Measurements from ENCODE around the gene COX19.

COX19 gene

GRCh38 chr7:997404-998395 lies 22.4 kb upstream of the COX19 start:
- Histone ChIP-seq H3K4me3 (ENCODE audit: low read length) (no peak overlapping the region), H3K27me3 (replicated peaks; ENCODE audit: control insufficient read depth, insufficient read depth, low read length) (no peaks in the 10 kb centered on the region)

DNA sequence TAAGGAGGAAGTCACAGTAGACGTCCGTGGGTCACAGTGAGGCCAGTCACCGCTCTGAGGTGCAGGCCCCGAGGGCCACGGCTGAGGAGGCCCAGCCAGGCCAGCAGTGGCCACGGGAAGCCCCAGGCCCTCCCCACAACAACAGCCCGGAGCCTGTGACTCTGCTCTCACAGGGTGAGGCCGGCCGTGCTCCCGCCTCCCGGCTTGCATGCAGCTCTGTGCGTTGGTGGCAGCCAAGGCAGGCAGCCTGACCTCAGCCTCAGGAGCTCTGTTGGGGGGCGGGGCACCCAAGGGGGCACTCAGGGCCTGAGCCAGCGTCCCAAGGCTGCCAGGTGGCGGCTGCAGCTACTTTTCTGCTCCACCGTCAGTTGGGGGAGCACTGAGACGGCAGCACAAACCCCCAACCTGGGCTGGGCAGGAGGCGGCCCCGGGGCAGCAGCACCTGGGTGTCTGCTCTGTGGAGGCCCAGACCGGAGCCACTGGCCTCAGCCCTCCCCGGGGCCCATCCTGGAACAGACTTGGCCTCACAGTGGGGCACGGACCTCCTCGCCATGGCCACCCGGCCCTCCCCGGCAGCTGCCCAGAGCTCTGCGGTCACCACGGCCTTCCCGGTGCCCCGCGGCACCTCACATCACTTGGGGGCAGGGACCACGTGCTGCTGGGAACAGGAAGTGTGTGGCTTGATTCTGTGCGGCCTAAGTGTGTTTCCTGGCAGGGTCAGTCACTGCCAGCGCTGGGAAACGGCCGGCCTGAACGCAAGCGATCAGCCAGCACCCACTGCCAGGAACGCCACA lies 20.9 kb upstream of the COX19 start:
- no peak overlapping the region for H3K9ac ChIP-seq (ENCODE audit: low read length)
- no peaks in the 10 kb centered on the region for H3K9me3 ChIP-seq (ENCODE audit: control insufficient read depth, low read length)
- H3K4me1 ChIP-seq (ENCODE audit: control insufficient read depth, insufficient read depth, low read length) = no peaks in the 10 kb centered on the region
- H3K4me3 ChIP-seq (ENCODE audit: low read length) = no peak overlapping the region
- DNase-seq (ENCODE audit: low read depth) = no peak
- no peaks in the 10 kb centered on the region for H3K36me3 ChIP-seq (ENCODE audit: control insufficient read depth, insufficient read depth, low read length, severe bottlenecking)
- H3K27me3 ChIP-seq (replicated peaks; ENCODE audit: control insufficient read depth, insufficient read depth, low read length) = no peaks in the 10 kb centered on the region

More at GRCh38 chr7:997404-998395, 22.4 kb upstream of the COX19 start:
- Histone ChIP-seq H3K4me1 (ENCODE audit: control insufficient read depth, insufficient read depth, low read length) (no peaks in the 10 kb centered on the region), H3K36me3 (ENCODE audit: control insufficient read depth, insufficient read depth, low read length, severe bottlenecking) (no peaks in the 10 kb centered on the region), H3K9ac (ENCODE audit: low read length) (no peak overlapping the region), H3K9me3 (ENCODE audit: control insufficient read depth, low read length) (no peaks in the 10 kb centered on the region)
- DNase-seq (ENCODE audit: low read depth) = no peak

- no peak overlapping the region for H3K9ac ChIP-seq (ENCODE audit: low read length)
- H3K27me3 ChIP-seq (replicated peaks; ENCODE audit: control insufficient read depth, insufficient read depth, low read length) = peaks cover 1% of the 10 kb centered on the region
- DNase-seq (ENCODE audit: low read depth) = no peak
- H3K9me3 ChIP-seq (ENCODE audit: control insufficient read depth, low read length) = no peaks in the 10 kb centered on the region
- H3K36me3 ChIP-seq (ENCODE audit: control insufficient read depth, insufficient read depth, low read length, severe bottlenecking) = no peaks in the 10 kb centered on the region
- H3K4me1 ChIP-seq (ENCODE audit: control insufficient read depth, insufficient read depth, low read length) = no peaks in the 10 kb centered on the region
- no peak overlapping the region for H3K4me3 ChIP-seq (ENCODE audit: low read length)
Observed at GRCh38 chr7:995571-995970, 20.2 kb upstream of the COX19 start.

- H3K27me3 ChIP-seq (replicated peaks; ENCODE audit: control insufficient read depth, insufficient read depth, low read length) = peaks cover 3% of the 10 kb centered on the region
- H3K9me3 ChIP-seq (ENCODE audit: control insufficient read depth, low read length) = no peaks in the 10 kb centered on the region
- DNase-seq (ENCODE audit: low read depth) = no peak
- no peak overlapping the region for H3K9ac ChIP-seq (ENCODE audit: low read length)
- H3K4me3 ChIP-seq (ENCODE audit: low read length) = no peak overlapping the region
- H3K36me3 ChIP-seq (ENCODE audit: control insufficient read depth, insufficient read depth, low read length, severe bottlenecking) = no peaks in the 10 kb centered on the region
- no peaks in the 10 kb centered on the region for H3K4me1 ChIP-seq (ENCODE audit: control insufficient read depth, insufficient read depth, low read length)
Observed at GRCh38 chr7:994592-995308, 19.4 kb upstream of the COX19 start.

- Histone ChIP-seq H3K4me3 (ENCODE audit: low read length) (no peak overlapping the region), H3K36me3 (ENCODE audit: control insufficient read depth, insufficient read depth, low read length, severe bottlenecking) (no peaks in the 10 kb centered on the region), H3K27me3 (replicated peaks; ENCODE audit: control insufficient read depth, insufficient read depth, low read length) (peaks cover 3% of the 10 kb centered on the region), H3K9me3 (ENCODE audit: control insufficient read depth, low read length) (no peaks in the 10 kb centered on the region), H3K4me1 (ENCODE audit: control insufficient read depth, insufficient read depth, low read length) (no peaks in the 10 kb centered on the region), H3K9ac (ENCODE audit: low read length) (no peak overlapping the region)
- DNase-seq (ENCODE audit: low read depth) = peak; percentile 99
Observed at GRCh38 chr7:992709-993607, 17.6 kb upstream of the COX19 start.

DNA sequence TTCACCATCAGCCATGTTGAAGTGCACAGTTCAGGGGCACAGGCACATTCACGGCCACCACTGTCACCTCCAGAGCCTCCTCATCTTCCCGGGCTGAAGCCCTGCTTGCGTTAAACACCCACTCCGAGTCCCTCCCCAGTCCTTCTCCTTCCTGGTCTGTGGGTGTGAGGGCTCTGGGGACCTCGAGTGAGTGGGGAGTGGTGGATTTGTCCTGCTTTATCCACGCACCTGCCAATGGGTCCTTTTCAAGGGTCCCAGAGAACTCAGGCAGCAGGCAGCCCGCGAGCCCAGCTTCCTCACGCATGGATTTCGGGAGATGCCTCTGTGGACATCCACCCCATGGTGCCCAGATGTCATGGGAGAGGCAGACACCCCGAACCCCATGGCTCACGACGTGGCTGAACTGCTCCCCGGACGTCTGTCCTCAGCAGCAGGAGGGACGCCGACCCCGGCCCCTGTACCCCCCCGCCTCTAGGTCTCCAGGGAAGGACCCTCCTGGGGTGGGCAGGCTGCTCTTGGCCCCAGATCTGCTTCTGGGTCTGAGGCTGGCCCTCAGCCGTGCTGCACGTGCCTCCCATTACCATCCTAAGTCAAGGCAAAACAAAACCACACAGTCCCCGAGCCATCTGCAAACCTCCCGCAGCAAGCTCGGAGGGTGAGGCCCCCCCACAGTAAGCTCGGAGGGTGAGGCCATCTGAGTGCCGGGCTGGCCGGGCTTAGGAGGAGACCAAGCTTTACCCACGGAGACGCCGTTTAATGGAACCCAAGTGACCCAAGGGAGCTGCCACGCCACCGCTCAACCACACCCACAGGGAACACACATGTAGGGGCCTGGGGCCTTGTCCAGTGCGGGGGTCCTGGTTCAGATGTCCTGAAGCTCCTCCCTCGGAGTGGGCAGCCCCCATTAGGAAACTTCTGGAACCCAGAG lies 16.6 kb upstream of the COX19 start:
- Histone ChIP-seq H3K36me3 (ENCODE audit: control insufficient read depth, insufficient read depth, low read length, severe bottlenecking) (no peaks in the 10 kb centered on the region), H3K4me1 (ENCODE audit: control insufficient read depth, insufficient read depth, low read length) (no peaks in the 10 kb centered on the region), H3K9ac (ENCODE audit: low read length) (no peak overlapping the region), H3K27me3 (replicated peaks; ENCODE audit: control insufficient read depth, insufficient read depth, low read length) (peaks cover 3% of the 10 kb centered on the region), H3K4me3 (ENCODE audit: low read length) (no peak overlapping the region), H3K9me3 (ENCODE audit: control insufficient read depth, low read length) (no peaks in the 10 kb centered on the region)
- DNase-seq (ENCODE audit: low read depth) = no peak

DNA sequence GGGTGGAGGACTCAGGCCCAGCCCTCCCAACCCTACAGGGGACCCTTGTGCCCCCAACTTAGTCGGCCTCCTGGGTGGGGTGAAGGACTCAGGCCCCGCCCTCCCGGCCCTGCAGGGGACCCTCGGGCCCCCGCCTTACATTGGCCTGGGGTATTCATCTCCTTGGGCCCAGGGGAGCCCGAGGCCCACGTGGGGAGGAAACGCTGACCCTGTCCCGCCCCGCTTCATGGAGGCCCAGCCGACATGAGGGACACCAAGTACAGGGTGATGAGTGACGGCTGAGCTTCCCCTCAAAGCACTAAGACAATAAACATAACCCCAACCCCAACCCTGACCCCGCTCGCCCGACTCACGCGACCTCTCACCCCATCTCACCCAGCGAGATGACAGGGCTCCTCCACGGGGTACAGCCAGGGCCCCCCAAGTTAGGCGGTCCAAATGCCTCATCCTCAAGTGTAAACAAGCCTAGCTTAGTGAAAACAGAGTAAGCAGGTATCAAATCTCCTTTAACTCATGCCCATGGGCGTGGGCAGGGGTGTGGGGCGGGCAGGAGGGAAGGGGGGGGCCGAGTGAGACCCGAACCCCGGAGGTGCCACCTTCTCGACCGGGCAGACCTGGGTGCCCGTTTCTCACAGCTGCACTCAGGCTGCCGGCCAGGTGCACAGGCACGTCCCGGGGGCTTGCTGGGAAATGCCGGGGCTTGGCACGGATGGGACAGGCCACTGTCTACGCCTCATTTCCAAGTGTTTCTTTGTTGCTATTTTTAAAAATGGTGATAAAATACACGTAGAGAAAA lies 15.8 kb upstream of the COX19 start:
- no peak overlapping the region for H3K4me3 ChIP-seq (ENCODE audit: low read length)
- peaks cover 5% of the 10 kb centered on the region for H3K27me3 ChIP-seq (replicated peaks; ENCODE audit: control insufficient read depth, insufficient read depth, low read length)
- DNase-seq (ENCODE audit: low read depth) = no peak
- no peaks in the 10 kb centered on the region for H3K9me3 ChIP-seq (ENCODE audit: control insufficient read depth, low read length)
- no peaks in the 10 kb centered on the region for H3K4me1 ChIP-seq (ENCODE audit: control insufficient read depth, insufficient read depth, low read length)
- no peaks in the 10 kb centered on the region for H3K36me3 ChIP-seq (ENCODE audit: control insufficient read depth, insufficient read depth, low read length, severe bottlenecking)
- no peak overlapping the region for H3K9ac ChIP-seq (ENCODE audit: low read length)

DNA sequence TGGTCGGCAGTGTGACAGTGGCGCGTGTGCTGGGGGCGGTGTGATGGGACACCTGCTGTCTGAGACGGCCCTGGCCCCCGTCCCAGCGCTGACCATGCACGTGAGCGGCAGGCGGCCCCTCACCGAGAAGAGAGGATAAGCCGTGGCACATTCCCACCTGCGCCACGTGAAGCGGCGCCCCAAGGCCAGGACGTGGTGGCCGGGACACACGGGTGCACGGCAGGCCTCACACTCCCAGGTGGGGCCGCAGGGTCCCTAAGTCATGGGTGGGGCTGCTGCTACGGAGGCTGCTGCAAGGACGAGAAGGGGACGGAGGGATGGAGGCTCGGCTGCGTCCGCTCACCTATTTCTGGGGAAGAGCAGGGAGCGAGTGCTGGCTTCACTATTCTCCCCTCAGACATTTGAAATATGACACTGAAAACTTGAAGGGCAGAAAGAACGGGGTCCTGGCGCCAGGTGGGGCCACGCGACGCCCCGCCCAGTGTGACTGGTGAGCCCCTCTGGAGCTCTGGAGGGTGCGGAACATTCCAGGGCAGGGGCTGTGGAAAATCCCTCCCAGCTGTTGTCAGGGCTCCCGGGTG lies 15.1 kb upstream of the COX19 start:
- Histone ChIP-seq H3K4me1 (ENCODE audit: control insufficient read depth, insufficient read depth, low read length) (no peaks in the 10 kb centered on the region), H3K36me3 (ENCODE audit: control insufficient read depth, insufficient read depth, low read length, severe bottlenecking) (no peaks in the 10 kb centered on the region), H3K9ac (ENCODE audit: low read length) (no peak overlapping the region), H3K9me3 (ENCODE audit: control insufficient read depth, low read length) (no peaks in the 10 kb centered on the region), H3K27me3 (replicated peaks; ENCODE audit: control insufficient read depth, insufficient read depth, low read length) (peaks cover 10% of the 10 kb centered on the region), H3K4me3 (ENCODE audit: low read length) (no peak overlapping the region)
- DNase-seq (ENCODE audit: low read depth) = no peak

DNA sequence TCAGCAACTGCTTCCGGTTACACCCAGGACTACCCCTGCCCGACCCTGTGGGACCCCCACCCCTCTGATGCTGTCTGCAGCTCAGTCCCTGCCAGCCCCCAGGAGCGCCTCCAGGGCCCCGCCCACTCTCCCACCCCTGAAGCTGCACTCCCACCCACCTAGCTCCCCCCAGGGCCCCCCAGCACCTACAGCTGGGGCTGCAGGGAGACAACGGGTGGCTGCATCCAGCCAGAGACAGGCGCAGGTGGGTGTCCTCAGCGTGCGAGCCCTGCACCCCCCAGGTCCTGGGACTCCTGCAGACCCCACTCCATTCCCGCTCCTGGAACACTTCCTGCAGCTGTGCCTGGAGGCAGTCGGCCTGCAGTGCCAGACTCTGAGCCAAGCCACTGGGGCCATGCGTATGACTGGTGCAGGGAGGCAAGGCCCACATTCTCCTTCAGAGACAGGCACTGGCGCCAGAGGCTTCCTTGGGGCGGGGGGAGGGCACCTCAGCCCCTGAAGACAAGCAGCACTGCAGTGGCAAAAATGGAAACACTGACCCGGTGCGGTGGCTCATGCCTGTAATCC lies 13.7 kb upstream of the COX19 start:
- no peak for DNase-seq (ENCODE audit: low read depth)
- Histone ChIP-seq H3K27me3 (replicated peaks; ENCODE audit: control insufficient read depth, insufficient read depth, low read length) (peaks cover 12% of the 10 kb centered on the region), H3K9me3 (ENCODE audit: control insufficient read depth, low read length) (no peaks in the 10 kb centered on the region)

More for the DNA sequence above, 13.7 kb upstream of the COX19 start:
- Histone ChIP-seq H3K36me3 (ENCODE audit: control insufficient read depth, insufficient read depth, low read length, severe bottlenecking) (no peaks in the 10 kb centered on the region), H3K4me1 (ENCODE audit: control insufficient read depth, insufficient read depth, low read length) (no peaks in the 10 kb centered on the region), H3K4me3 (ENCODE audit: low read length) (no peak overlapping the region), H3K9ac (ENCODE audit: low read length) (no peak overlapping the region)

Measured in adipocyte (in vitro differentiated cells).